GM23248 (cell line): ENCODE data around the gene TP53AIP1.

Experiments
- EZH2 ChIP-seq: fragments of 200-600 bp; sonication (generic); IDR thresholded peaks from 2 replicates; pipeline ENCODE4 v1.6.1; 2018; ENCODE audit warnings: antibody characterized with exemption, mild to moderate bottlenecking; ENCODE audit not compliant: insufficient read depth, poor library complexity, severe bottlenecking
- EZH2phosphoT487 ChIP-seq: fragments of 200-600 bp; sonication (generic); IDR thresholded peaks from 2 replicates; pipeline ENCODE4 v1.6.1; 2018; ENCODE audit warnings: antibody characterized with exemption, moderate library complexity, mild to moderate bottlenecking, low read depth; ENCODE audit not compliant: insufficient read depth

DNA sequence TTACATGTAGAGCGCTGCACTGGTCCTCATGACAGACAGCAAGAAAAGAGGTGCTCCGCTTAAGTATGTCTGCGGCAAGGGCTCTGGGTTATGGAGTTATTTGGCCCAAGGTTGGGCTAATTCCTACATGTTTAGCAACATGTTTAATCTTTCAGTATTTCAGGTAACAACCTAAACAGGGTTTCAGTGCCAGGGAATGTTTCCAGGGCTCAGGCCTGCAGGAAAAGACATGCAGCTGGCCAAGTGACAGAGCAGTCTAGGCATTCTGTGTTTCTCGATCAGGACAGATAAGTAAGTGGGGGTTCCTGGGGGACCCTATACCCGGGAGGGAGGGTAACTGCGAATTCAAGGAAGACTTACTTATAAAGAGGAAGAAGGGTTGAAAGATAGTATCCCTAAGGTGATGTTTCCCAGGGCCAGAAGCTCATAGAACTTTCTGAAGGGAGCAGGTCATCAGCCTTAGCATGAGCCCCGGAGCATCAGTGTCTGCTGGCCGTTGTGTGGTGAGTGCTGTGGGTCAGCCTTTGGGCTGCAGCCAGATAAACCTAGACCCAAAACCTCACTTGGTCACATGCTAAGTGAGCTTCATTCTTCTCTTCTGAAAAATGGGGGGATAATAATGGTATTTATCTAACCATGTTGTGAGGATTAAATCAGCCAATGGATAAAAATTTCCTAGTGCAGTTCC lies 33.1 kb downstream of the TP53AIP1 start:
- TF ChIP-seq EZH2 (no peak), EZH2phosphoT487 (no peak)
